WERI-Rb-1 (cell line): ENCODE measurements around the gene SNX30.
"Not testable (repeated sequence)": the region's sequence is repeated elsewhere in the genome, so short reads cannot be mapped to it uniquely, and the experiment has no call there.

Source experiments
- DNase-seq: peaks from one replicate; pipeline ENCODE4 v3.0.0-alpha.2; 2020
- H3K27ac ChIP-seq: fragments of 250-450 bp; sonication (Bioruptor Pico); 2 replicates; pipeline ENCODE4 v1.5.1; 2020; ENCODE audit warnings: mild to moderate bottlenecking, moderate library complexity
- H3K27me3 ChIP-seq: fragments of 250-450 bp; sonication (Bioruptor Pico); 2 replicates; pipeline ENCODE4 v1.5.1; 2021; ENCODE audit warnings: mild to moderate bottlenecking, low read depth, moderate library complexity; ENCODE audit not compliant: insufficient read depth, severe bottlenecking
- H3K36me3 ChIP-seq: fragments of 250-450 bp; sonication (Bioruptor Pico); 2 replicates; pipeline ENCODE4 v1.5.1; 2020; ENCODE audit warnings: mild to moderate bottlenecking, moderate library complexity
- H3K4me3 ChIP-seq: 2 replicates; pipeline ENCODE4 v1.5.1; 2011; ENCODE audit warnings: low read depth, mild to moderate bottlenecking, control low read depth, low read length
- H3K9me3 ChIP-seq: fragments of 250-450 bp; sonication (Bioruptor Pico); 2 replicates; pipeline ENCODE4 v1.5.1; 2021; ENCODE audit warnings: mild to moderate bottlenecking, moderate library complexity; ENCODE audit not compliant: severe bottlenecking
- CTCF ChIP-seq: IDR thresholded peaks from 2 replicates; pipeline ENCODE4 v1.5.1; 2011; ENCODE audit warnings: low read depth, mild to moderate bottlenecking, control low read depth, inconsistent platforms, low read length

Gene SNX30

GRCh38 chr9:112717661-112718331, 32.8 kb upstream of the SNX30 start, which contains the start of gene INIP:
Gene INIP, minus strand, starts transcription at chr9:112718117. Its CDS starts 1,632 bp downstream, at chr9:112716485.
- H3K4me3 ChIP-seq = peak within 1 kb of the TSS; percentile 62
- H3K9me3 ChIP-seq = no peaks in the 10 kb centered on the region
- H3K27ac ChIP-seq = peak within 1 kb of the TSS; percentile 83
- peak; percentile 99 for DNase-seq
- H3K27me3 ChIP-seq = no peaks in the 10 kb centered on the region
- TF ChIP-seq CTCF = peak; percentile 42
- peaks cover 22% of the 10 kb centered on the region for H3K36me3 ChIP-seq

GRCh38 chr9:112719241-112719691, 31.3 kb upstream of the SNX30 start:
- Histone ChIP-seq H3K9me3 (no peaks in the 10 kb centered on the region), H3K4me3 (no peak overlapping the region), H3K27me3 (no peaks in the 10 kb centered on the region), H3K27ac (no peak overlapping the region), H3K36me3 (peaks cover 22% of the 10 kb centered on the region)
- no peak for TF ChIP-seq CTCF
- no peak for DNase-seq

- DNase-seq = no peak
- Histone ChIP-seq H3K4me3 (no peak overlapping the region), H3K9me3 (no peaks in the 10 kb centered on the region), H3K36me3 (peaks cover 18% of the 10 kb centered on the region), H3K27ac (no peak overlapping the region), H3K27me3 (no peaks in the 10 kb centered on the region)
- no peak for TF ChIP-seq CTCF
Measured at GRCh38 chr9:112719696-112720095, 30.9 kb upstream of the SNX30 start.

GRCh38 chr9:112720113-112720780, 30.3 kb upstream of the SNX30 start:
- no peak overlapping the region for H3K4me3 ChIP-seq
- peaks cover 12% of the 10 kb centered on the region for H3K36me3 ChIP-seq
- H3K27me3 ChIP-seq = no peaks in the 10 kb centered on the region
- TF ChIP-seq CTCF = no peak
- H3K27ac ChIP-seq = no peak overlapping the region
- no peaks in the 10 kb centered on the region for H3K9me3 ChIP-seq
- DNase-seq = no peak

- not testable (repeated sequence) for H3K36me3 ChIP-seq, H3K9me3 ChIP-seq, DNase-seq, H3K27ac ChIP-seq, H3K27me3 ChIP-seq, H3K4me3 ChIP-seq
Measured at GRCh38 chr9:112722749-112723148, 27.8 kb upstream of the SNX30 start.

GRCh38 chr9:112725961-112726360, 24.6 kb upstream of the SNX30 start:
- Histone ChIP-seq H3K4me3 (no peak overlapping the region), H3K27me3 (no peaks in the 10 kb centered on the region), H3K27ac (no peak overlapping the region), H3K36me3 (no peaks in the 10 kb centered on the region), H3K9me3 (no peaks in the 10 kb centered on the region)
- no peak for TF ChIP-seq CTCF
- DNase-seq = no peak
